Inferior parietal cortex (tissue), 1 donor: ENCODE results near the gene OXNAD1.

Experiments used
- DNase-seq: peaks from one replicate; pipeline ENCODE4 v3.0.0-alpha.2; 2016; ENCODE audit errors: extremely low spot score

OXNAD1 gene

DNA sequence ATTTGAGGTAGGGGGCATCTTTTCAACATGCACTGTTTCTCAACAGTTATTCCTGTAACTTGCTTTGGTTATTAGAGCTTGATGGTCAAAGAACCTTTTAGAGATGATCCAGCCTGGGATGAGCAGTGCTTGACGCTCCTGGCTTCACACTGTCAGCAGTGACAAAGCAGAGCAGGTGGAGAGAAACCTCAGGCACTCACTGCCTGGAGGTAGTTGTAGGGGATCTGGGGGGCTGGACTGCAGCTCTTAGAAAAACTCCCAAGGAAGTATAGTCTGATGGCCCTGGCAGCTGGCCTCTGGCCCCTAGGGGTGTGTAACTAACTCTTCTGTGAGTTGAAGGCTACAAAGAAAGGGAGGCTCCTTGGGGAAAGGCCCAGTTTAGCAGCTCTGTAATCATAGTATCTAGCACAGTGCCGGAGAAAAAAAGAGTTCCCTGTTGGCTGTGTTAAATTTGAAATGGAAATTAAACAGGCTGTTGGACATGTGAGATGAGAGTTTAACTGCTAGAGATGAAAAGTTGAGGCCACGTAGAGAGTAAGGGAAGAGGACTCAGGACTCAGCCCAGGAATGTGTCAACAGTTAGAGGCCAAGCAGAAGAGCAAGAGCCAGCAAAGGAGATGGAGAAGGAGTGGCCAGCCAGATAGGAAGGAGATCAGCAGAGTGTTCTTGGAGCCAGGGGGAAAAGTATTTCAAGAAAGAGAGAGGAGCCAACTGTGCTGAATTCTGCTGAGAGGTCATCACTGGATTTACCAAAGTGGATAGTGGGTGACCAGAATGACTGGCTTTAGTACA, 14.2 kb downstream of the OXNAD1 start:
- no peak for DNase-seq

DNA sequence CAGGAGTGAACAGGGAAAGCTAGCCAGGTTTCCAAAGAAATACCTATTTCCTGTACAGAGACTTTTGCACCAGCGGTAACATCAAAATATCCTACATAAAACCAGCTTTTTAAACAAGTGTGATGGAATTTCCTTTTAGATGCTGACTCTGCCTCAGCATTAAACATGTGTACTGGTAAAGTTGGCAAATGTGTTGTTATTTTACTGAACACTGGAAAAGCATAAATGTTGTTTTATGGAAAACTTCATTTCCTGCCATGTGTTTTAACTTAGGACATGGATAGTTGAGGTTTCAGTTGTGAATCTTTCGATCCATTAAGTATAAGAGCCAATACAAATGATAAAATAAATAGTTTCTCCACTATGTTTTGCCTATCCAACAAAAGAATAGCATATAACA, 15.7 kb downstream of the OXNAD1 start:
- DNase-seq = no peak

DNA sequence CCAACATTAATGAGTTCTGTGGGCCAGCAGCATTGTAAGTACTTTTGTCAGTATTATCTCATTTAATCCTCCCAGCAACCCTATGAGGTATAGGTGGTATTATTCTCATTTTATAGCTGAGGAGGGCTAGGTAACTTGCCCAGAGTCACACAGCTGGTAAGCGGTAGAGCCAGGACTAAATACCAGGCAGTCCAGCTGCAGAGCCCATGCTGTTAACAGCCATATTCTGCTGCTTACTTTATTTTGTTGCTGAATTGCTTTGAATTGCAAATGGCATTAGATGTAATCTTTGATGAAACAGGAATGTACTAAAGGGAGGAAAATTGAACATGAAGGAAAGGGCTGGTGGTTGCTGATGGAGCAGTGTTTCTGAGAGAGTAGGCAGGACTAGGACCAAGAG, 19.6 kb downstream of the OXNAD1 start:
- no peak for DNase-seq

DNA sequence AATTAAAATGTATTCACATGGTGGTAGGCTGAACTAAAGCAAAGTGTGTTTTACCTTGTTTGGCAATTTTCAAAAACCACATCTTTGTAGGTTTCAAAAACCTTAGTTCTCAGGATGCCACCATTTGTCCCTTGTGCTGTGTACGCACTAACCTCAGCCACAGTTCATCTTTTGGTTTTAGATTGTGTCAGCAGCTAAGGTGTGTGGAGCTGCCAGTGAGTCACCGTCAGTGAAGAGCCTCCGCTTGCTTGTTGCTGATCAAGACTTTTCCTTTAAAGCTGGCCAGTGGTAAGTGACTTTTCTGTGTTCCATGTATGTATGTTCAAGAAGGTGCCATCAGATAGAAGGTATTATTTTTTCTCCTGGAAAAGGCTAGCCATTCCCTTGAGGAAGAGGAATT, 21.1 kb downstream of the OXNAD1 start:
- no peak for DNase-seq

DNA sequence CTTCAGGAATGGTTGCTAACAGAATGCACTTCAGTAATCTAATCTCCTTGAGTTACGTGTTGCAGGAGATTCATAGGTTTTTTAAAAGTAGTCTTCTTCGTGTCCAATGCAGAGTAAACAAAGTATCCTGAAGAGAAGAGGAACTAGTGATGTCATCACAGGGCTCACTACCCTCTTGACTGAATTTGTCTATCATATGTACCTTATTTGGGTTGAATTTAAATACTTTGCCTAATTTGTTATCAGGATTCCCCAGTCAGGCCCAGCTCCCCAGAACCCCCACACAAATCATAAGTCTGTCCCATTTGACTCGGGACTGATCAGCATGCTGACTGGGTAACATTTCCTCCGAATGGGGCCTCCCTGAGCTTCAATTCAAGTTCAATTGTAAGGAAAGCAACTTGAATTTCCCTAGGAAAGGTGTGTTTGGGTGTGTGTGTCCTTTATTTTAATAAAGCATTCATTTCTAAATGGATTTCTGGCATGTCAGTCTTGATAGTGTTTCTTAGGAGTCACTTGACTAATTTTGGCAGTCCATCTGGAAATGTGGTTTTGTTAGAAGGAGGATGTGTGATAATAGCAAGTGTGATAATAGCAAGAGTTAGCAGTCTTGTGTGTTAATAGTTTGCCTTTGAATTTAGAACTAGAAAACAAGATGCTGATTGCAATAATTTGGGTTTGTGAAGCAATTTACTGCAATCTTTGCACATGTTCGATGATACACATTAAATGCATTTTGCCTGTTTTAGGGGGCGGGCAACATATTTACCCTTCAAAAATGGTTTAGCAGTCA, 21.9 kb downstream of the OXNAD1 start:
- DNase-seq = no peak

DNA sequence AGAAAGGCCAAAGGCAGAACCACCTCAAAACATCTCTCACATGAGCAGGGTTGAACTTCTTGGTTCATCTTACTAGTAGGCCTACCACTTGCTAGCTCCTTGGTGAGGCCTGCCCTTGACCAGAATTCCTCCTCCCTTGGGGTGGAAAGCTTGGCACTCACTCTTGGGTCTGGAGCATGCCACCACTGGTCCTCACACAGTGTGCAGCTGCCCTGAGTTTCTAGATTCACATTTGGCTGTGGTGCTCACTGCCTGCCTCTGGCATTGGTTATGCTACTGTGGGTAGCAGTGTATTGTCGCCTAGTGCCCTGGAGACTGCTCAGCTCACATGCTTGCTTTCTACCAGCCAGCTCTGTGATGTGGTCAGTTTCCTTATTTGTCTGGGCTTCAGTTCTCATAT, 23.7 kb downstream of the OXNAD1 start:
- no peak for DNase-seq

DNA sequence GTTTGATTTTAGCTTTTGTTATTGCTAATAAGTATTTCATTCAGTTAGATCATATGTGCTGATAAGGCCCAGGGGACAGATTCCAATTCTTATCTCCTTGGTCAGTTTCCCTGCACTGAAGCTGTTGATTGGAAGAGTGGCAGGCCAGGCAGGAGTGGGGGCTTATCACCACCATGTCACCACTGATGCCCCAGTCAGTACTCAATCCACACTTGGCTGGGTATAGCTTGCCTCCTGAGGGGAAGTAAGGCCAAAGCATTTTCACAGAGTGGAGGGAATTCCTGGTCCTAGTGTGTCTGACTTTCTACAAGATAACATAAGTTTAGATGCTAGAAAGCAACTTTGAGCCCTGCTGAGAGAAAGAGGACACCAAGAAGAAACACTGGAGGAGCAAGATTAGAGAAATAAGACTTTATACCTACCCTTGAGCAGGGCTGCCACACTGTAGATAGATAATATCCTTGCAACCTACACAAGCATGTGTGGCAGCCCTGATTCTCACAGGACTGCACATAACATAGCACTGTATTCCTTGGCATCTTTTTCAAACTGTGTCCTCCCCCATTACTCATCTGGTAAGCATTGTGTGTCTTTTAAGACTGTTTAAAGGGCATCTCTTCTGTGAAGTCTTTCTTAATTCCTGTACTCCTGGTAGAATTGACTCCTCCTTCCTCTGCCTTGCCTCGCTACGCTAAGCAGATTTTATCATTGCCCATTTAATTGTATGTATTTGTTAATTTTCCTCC, 24.3 kb downstream of the OXNAD1 start:
- no peak for DNase-seq

DNA sequence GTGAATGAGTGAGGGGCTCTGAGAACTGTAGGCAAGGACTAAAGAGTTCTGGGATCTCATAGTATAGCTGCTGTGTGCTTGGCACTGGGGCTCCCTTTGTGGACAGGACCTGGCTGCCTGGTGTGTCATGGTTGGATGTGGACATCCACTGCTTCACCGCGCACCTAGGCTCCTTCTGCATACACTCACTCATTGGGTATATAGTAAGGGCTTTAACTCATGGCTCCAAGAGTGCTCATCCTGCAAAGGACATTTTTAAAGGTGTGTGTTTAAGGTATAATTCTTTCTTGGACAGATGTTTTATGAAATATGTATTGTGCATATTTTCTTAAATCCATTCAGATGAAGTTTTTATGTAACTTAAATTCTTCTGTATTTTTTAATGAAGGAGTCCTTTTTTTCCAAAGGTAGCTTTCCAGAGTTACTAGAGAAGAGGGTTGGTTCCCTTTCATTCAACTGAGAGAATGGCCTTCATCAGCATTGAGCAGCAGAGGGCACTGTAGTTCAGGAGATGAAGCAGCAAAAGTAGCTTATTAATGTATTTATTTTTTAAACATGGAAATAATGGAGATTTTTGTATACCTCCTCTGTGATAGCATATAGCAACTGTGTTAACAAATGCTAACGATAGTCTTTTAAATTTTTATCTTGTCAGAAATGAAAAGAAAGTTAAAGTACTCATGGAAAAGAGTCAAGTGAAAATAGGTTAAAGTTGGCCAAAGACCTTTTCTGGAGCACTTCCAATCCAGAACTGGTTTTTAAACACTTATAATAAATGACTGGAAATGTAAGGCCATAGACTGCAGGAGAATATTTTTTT, 25.2 kb downstream of the OXNAD1 start:
- peak; percentile 83 for DNase-seq

DNA sequence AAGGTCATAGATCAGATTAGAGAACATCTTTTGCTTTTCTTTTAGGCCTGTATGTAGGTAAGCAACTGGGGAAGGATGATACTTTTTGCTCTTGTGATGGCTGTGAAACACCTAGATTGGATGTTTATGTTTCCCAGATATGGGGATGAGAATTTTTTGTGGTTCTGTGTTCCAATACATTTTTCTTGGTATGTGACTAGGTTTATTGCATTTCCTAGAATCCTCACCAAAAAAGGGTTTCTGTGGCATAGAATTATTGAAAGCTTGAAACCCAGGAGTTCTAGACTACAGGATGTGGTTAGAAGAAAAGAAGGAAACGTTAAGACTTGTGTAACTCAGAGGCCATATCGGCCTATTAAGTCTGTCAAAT, 25.8 kb downstream of the OXNAD1 start:
- DNase-seq = no peak

DNA sequence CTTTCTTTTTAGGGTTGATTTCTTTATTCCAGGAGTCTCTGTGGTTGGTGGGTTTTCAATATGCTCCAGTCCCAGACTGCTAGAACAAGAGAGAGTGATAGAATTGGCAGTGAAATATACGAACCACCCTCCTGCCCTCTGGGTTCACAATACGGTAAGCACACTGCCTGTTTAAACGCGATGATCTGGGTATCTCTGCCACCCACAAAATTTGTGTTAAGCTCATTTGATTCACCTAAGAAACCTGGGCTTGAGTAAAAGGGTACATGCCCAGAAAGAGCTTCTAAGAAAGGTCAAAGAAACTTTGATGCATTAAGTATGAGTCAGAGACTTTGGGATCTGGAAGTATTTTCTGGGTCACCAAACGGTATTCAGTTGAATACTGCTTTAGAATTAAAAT, 29.8 kb downstream of the OXNAD1 start:
- no peak for DNase-seq

DNA sequence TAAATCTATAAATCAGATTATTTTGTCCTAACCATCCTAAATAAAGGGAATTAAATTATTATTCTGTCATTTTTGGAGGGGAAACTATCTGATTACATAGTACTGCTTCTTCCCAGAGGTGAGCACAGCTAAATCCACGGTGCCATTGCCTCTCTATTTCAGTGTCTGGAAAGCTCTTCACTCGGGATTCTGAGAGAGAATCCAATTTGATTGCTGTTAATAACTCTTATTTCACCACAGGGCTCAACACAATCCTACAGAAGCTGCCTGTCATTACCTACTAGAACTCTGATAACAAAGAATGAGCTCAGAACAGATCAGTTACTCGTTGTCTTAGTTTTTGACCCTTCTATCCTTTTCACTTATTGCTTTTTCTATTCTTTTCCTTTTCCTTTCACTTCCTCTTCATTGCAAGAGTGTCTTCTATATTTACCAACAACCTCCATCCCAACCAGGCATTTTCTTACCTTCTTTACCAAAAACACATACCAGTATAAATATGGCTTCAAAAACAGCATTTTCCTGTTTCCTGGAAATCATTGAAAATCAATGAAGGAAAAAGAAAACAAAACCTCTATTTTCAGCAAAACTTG, 30.4 kb downstream of the OXNAD1 start:
- no peak for DNase-seq

DNA sequence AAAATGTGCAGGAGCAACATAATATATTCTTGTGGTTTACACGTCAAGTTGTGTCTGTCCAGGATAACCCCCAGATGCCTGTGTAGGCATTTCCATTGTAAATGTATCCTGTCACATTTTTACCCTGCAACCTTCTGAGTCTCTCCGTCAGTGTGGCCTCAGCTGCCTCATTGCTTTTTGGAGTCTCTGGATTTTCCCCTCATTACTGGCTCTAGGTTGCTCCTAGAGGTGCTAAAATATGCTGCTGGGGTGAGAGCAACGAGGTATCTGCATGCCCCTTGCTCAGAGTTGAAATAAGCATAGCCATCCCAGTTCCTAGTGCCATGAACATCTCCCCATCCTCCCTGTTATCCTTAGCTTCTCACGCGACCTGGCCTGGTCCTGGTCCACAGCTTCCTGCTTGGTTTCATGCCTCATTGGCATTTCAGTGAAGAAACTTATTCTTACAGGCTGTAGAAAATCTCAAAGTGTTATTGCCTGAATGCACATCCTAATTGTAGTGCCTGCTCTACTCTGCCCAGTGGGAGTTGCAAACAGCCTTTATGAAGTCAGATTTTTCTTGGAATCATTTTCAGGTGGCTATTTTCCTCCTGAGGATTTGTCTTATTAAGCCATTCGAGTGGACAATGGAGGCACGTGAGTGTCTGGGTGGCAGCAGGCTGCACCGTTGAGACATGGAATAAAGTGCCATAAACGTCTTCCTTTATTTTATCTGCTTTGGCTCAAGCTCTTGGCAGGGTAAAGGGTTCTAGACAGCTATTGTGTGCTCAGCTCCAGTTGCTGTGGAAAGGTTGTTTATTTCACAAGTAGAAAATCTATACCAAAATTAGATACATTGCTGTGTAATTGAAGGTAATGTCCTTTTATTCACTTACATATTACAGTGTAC, 33.2 kb downstream of the OXNAD1 start:
- DNase-seq = no peak

DNA sequence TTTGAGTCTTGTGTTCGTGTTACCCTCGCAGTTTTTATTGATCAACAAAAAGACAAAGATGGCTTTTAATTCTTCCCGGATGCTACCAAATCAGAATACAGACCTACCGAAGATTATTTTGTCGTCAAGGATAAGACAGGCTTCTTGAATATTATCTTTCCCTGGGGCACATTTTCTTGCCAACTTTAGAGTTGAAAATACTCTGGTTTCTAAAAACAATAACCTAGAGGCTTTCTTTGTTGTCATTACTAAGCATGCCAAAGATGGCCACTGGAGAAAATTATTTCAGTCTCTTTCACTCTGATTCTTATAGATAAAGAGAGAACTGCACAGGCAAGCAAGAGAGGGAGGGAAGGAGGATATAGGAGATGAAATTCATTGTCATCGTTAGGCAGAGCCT, 33.9 kb downstream of the OXNAD1 start:
- DNase-seq = no peak

DNA sequence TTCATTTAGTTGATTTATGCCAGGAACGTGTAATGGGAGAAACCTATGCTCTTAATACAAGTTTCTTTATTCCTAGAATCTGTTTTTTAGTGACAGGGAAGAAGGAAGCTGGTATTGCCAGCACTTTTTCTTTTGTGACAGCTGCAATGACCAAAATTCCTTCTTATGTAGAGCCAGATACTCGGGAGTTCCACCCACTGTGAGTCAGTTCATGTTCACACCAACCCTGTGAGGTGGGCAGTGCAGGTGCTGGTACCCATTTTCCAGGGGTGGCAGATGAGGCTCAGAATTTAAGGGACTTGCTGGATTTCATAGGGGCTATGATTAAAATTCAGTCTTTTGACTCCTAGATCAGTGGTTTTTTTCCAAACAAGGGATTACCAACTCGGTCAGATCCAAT, 34.7 kb downstream of the OXNAD1 start:
- no peak for DNase-seq

DNA sequence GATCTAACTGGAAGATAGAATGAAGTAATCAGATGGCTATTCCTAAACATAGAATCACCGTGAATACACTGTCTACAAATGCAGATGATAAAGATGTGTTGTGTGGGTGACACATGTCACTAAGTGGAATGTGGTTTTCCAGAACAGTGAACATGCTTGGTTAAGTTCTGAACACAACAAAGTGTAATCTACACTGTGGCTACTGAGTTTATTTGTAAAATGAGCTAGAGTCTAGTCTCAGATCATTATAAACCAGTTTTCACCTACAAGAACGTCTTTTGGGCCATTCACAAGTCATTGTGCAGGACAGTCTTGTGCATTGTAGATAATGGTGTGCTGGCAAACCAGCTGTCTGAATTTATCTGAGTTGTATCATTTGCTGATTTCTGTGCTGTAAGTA, 35.3 kb downstream of the OXNAD1 start:
- no peak for DNase-seq

DNA sequence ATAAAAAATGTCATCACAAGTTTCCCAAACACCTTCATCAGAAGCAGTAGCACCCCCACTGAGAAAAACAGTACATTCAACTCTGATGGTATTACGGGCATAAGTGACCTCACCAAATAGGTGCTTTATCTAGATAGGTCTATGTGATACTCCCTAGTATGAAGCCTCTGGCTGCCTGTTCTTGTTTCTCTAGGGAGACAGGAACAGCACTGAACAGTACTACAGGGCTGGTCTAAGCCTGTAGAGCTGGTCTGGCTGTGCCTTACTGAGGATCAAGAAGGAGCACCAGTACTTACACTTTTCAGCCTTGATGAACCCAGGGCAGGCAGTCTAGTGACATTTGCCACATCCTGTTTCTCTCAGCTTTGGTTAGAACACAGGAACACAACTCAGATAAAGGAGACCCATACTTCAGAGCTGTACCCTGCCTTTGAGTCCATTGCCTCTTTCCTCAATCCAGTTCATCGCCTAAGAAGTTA, 35.9 kb downstream of the OXNAD1 start:
- DNase-seq = no peak

DNA sequence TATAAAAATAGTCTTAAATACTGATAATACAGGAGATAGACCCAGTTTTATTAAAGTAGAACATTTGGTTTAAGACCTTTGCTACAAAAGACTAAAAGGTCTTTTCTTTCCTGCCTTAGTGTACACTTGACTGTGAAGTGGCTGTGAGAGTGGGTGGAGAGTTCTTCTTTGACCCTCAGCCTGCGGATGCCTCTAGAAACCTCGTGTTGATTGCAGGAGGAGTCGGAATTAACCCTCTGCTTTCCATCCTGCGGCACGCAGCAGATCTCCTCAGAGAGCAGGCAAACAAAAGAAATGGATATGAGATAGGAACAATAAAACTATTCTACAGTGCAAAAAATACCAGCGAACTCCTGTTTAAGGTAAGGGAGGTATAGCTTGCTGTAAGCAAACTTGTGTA, 36.5 kb downstream of the OXNAD1 start:
- no peak for DNase-seq

DNA sequence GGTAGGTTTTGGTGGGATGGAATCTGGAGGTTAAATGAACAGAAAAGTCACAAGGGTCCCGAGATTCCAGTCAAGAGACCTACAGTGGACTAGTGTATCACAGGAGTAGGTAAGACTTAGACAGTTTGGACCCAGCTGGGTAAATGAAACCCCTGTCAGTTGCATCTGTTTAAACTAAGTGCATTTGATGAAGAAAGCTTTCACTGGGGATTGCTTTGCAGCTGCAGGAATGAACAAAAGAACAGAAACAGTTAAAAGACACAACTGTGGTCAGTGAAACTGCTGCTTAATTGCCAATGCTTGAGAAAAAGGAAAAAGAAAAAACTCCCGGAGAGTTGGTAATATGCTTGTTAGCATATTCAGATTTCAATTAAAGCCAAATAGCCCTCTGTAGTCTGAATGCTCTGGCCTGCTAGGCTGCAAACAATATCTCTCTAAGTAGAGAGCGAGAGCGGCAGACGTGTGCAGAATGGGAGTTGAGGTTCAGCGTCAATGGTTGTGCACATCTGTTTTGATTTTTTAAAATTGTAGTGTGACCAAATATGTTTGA, 37.1 kb downstream of the OXNAD1 start:
- DNase-seq = no peak

DNA sequence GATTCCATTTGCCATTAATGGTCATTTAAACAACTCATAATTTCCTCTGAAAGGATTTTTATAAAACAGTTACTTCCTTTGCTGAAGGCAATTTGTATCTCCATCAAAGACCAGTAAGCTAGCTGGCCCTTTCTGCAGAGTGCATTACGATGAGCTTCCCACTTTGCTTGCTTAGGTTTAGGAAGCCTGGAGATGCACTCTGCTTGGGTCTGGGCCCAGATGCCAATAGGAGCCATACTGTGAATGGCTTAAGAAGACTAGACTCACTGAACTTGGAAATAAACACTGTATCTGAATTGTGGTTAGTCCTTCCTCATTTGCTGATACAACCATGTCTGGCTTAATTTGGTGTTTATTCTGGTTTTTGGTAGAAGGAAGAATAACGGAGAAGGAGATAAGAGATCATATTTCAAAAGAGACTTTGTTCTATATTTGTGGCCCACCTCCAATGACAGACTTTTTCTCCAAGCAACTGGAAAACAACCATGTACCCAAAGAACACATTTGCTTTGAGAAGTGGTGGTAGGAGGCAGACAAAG, 38.1 kb downstream of the OXNAD1 start:
- DNase-seq = no peak
